SH-SY5Y (cell line): Measurements from ENCODE around the gene UBR7.

Experiments
- GATA2 ChIP-seq: IDR thresholded peaks from 2 replicates; pipeline ENCODE4 v1.6.1; 2011; ENCODE audit warnings: mild to moderate bottlenecking, low read depth, low read length
- GATA3 ChIP-seq: IDR thresholded peaks from 2 replicates; pipeline ENCODE4 v1.6.1; 2011; ENCODE audit warnings: low read depth, mild to moderate bottlenecking, low read length, moderate library complexity

UBR7 gene

DNA sequence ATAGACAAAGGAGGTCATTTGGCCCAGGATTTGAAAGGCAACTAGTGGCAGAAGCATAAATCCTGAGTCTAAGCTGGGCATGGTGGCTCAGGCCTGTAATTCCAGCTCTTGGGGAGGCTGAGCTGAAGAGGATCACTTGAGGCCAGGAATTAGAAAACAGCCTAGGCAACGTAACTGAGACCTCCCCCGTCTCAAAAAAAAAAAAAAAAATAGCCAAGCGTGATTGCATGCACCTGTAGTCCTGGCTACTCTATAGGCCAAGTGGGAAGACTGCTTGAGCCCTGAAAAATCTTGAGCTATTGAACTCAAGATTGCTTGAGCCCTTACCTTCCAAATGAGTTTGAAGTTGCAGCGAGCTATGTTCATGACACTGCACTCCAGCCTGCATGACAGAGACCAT lies 8.0 kb upstream of the UBR7 start:
- TF ChIP-seq GATA3 (no peak), GATA2 (no peak)

DNA sequence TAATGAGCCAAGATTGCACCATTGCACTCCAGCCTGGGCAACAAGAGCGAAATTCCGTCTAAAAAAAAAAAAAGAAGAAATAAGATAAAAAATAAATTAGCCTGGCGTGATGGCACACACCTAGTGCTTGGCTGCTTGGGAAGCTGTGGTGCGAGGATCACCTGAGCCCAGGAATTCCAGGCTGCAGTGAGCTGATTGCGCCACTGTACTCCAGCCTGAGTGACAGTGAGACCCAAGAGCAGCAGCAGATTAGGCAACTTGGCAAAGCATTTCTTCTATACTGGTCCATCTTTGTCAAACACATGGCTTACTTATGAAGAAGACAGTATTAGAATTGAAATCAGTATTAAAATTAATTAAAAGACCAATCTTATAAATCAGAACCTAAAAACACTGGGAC lies 6.5 kb upstream of the UBR7 start:
- TF ChIP-seq GATA2, result no peak
- no peak for TF ChIP-seq GATA3

DNA sequence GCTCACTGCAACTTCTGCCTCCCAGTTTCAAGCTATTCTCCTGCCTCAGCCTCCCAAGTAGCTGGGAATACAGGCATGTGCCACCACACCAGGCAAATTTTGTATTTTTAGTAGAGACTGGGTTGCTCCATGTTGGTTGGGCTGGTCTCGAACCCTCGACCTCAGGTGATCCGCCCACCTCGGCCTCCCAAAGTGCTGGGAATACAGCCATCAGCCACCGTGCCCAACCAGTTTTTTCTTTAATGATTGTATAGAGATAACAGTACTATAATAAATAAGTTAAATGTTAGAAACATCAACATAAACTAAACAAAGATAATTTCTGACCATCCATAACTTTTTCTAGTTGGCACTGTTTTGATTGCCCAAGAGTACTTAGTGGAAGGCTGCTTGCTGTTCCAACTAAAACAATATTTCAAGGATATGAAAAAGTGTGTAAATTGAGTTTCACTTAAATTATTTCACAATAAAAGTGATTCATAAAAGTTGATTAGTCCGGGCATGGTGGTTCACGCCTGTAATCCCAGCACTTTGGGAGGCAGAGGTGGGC lies 5.8 kb upstream of the UBR7 start:
- TF ChIP-seq GATA2, result no peak
- TF ChIP-seq GATA3, result no peak

GRCh38 chr14:93207468-93208308 lies 632 bp downstream of the UBR7 start:
- TF ChIP-seq GATA2, result no peak
- TF ChIP-seq GATA3, result no peak

- TF ChIP-seq GATA2 (no peak), GATA3 (no peak)
Observed at GRCh38 chr14:93212432-93212831, 5.4 kb downstream of the UBR7 start.

DNA sequence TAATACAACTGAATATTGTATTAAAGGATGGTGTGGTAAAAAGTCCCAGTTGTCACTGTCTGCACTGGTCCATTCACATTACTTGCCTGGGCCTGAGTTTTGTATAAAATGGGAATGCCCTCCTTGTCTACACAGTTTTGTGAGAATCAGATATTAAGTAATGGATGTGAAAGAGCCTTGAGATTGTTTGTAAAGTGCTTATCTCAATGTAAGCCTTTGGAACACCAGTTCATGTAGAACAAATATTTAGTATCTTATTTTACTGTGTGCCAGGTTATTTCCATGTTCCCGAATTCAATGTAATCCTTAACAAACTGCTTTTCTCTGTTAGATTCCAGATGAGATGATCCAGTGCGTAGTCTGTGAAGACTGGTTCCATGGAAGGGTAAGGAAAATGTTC lies 7.5 kb downstream of the UBR7 start:
- no peak for TF ChIP-seq GATA3

GRCh38 chr14:93219103-93219726 lies 12.2 kb downstream of the UBR7 start:
- no peak for TF ChIP-seq GATA3
- no peak for TF ChIP-seq GATA2

- TF ChIP-seq GATA3 (no peak), GATA2 (no peak)
Observed at GRCh38 chr14:93220509-93220908, 13.5 kb downstream of the UBR7 start.

- TF ChIP-seq GATA2 (no peak), GATA3 (no peak)
Observed at GRCh38 chr14:93223565-93223964, 16.5 kb downstream of the UBR7 start.

DNA sequence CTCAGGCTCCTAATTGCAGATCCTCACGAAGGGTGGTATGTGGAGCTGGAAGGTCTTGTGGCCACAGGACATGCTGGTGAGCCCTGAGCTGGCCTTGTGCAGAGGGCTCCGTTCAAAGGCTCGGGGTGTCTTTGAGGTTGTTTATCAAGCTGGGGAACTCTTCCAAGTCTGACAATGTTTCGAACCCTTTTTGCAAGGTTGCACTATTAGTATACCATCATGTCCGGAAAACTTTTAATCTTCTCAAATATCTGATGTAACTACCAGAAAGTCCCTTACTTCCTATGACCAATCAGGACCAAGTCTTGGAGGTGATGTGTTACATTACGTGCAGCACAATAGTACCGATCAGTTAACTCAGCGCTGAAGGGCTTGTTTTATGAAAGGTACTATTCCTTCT lies 21.5 kb downstream of the UBR7 start:
- TF ChIP-seq GATA3 (no peak), GATA2 (no peak)

GRCh38 chr14:93230539-93230938 lies 23.5 kb downstream of the UBR7 start:
- no peak for TF ChIP-seq GATA3
- no peak for TF ChIP-seq GATA2

DNA sequence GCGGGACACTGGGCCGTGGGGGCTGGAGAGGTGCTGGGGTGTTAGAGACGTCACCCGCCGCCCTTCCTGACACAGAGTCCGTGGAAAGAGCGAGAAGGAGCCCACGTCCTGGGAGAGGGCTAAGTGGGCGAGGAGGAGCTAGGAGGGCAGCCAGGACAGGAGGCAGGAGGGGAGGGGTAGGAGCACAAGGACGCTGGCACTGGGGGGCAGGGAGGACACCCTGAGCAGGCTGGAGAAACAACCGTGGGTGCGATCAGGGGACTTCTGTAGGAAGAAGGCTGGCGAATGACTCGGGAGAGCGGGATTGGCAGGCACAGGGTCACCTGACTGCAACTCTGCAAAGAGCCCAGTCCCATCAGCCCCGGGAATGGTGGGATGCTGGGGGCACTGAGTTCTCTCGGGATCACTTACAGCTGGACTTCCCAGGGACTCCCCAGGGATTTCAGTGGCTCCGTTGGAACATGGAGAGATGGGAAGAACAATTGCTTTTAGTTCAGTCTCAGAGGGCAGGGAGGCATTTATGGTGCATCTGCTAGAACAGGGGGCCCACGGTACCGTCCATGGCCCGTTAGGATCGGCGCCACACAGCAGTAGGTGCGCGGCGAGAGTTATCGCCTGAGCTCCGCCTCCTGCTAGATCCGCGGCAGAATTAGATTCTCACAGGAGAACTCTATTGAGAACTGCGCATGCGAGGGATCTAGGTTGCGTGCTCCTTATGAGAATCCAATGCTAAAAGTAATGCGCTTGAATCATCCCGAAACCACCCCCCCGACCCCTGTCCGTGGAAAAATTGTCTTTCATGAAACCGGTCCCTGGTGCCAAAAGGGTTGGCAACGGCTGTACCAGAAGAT lies 24.3 kb downstream of the UBR7 start:
- no peak for TF ChIP-seq GATA2
- TF ChIP-seq GATA3, result no peak

DNA sequence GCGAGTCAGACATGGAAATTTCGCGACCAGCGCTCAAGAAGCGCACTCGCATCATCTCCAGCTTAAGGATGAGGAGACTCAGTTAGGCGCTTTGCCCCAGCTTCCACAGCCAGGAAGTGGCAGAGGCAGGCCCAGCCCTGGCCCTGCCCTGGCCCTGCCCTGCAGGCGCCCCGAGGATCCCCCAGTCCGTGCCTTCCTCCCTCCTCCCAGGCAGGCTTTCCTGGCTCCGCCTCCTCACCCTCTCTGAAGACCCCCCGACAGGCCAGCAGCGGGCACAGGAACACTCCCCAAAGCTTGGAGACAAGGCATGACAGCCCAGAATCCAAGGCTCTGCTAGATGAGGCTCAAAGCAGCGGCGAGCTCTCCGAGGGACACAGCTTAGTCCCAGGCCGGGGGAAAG lies 25.1 kb downstream of the UBR7 start:
- TF ChIP-seq GATA2 (no peak), GATA3 (no peak)

DNA sequence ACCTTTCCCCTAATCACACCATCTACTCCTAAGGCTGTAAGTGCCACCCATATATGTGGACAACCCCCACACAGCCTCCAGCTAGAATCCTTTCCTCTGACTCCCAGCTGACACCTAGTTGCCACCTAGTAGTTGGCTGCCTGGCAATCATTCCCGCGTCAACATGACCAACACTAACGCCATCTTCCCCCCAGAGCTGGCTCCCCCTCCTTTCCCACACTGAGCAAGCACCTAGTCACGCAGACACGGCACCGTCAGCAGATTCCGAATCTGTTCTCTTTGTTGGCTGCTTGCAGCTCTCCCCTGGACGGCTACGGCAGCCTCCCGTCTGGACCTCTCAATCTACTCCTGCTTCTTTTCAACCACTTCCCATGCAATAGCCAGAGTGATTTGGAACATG lies 27.7 kb downstream of the UBR7 start:
- TF ChIP-seq GATA3 (no peak), GATA2 (no peak)
